H1 (cell line): ENCODE data around the gene ARMS2. TPM values are rescaled to one million over a fixed set of nuclear protein-coding genes. Genes with fewer than 3 reads are reported as not detected.

Experiments used
- EP300 ChIP-seq, 2 experiments: IDR thresholded peaks; 1 replicate in 1 of 2; 2 replicates in 1 of 2; pipeline ENCODE4 v1.6.1; 2011 to 2012; ENCODE audit warnings: low read depth in 2 of 2, low read length in 2 of 2, mild to moderate bottlenecking in 2 of 2, borderline replicate concordance in 1 of 2, inconsistent platforms in 1 of 2, moderate library complexity in 1 of 2
- GTF2F1 ChIP-seq: IDR thresholded peaks from 2 replicates; pipeline ENCODE4 v1.6.1; 2012; ENCODE audit warnings: low read depth, low read length, improper control_type of control experiment, borderline replicate concordance
- KDM1A ChIP-seq: fragments of 200-600, 300-600 bp; sonication (generic); IDR thresholded peaks from 2 replicates; pipeline ENCODE4 v1.7.1; 2016; ENCODE audit warnings: mild to moderate bottlenecking, low read length, borderline replicate concordance
- POLR2AphosphoS5 ChIP-seq: IDR thresholded peaks from 2 replicates; pipeline ENCODE4 v1.6.1; 2011; ENCODE audit warnings: low read depth, low read length
- SIX5 ChIP-seq: IDR thresholded peaks from 2 replicates; pipeline ENCODE4 v1.6.1; 2011; ENCODE audit warnings: mild to moderate bottlenecking, low read depth, low read length
- TAF7 ChIP-seq: optimal IDR thresholded peaks from 2 replicates; pipeline ENCODE3; 2011; ENCODE audit warnings: low read depth, mild to moderate bottlenecking, inconsistent platforms, low read length, moderate library complexity, borderline replicate concordance
- polyA plus RNA-seq, 7 experiments: library from polyadenylated mRNA; depleted of rRNA in 3 of 7; stranded (reverse) in 5 of 7; unstranded in 2 of 7; fragments of >200 nt in 5 of 7; fragments of 200-250 nt in 2 of 7; gene quantifications; 1 replicate in 5 of 7; 2 replicates in 1 of 7; 4 replicates in 1 of 7; pipeline versions ENCODE4 v1.2.1 to v1.2.3, GENCODE V29; 2011 to 2013; ENCODE audit warnings: missing spikeins in 2 of 7, mixed read lengths in 2 of 7
- total RNA-seq: library from RNA; stranded (reverse); fragmentation: NEBNext Ultra II Directional; extraction: Animal tissue kit (Norgen Biotek cat#: 25700); gene quantifications from 2 replicates; pipeline ENCODE4 v1.2.1, GENCODE V29; 2021

The ARMS2 gene
- total and polyA plus RNA-seq, 2 of the 8 experiments (the other 6 are each of a cell fraction or from before 2014, with no cell fraction given): not detected

DNA sequence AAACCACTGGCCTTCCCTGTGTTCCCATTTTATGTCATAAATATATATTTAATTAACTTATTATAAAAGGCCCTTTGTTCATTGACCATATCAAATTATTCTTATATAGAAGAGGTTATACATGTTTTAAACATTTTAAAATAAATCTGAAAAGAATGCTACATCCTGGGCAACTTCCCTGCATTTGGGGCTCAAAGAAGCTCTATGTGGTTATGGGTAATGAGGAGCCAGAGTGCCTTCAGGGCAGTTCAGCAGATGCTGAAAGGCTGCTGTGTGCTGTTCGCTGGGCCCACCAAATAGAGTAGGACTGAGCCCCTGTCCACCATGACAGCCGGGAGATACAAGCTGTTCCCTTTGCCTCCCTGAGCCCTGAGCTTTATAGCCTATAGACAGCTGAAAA lies 42.8 kb downstream of the ARMS2 start (continued):
- TF ChIP-seq TAF7 (no peak), KDM1A (no peak), SIX5 (no peak), EP300 (IDR thresholded peaks at IDR 0.05; ENCODE audit: borderline replicate concordance in 1 of 2, low read depth in 2 of 2, low read length in 2 of 2) (no peak), POLR2AphosphoS5 (no peak), GTF2F1 (no peak)
